Measurements from ENCODE around the gene GOLGA6B. TPM values are rescaled to one million over a fixed set of nuclear protein-coding genes. Genes with fewer than 3 reads are reported as not detected.

Gene GOLGA6B, protein sequence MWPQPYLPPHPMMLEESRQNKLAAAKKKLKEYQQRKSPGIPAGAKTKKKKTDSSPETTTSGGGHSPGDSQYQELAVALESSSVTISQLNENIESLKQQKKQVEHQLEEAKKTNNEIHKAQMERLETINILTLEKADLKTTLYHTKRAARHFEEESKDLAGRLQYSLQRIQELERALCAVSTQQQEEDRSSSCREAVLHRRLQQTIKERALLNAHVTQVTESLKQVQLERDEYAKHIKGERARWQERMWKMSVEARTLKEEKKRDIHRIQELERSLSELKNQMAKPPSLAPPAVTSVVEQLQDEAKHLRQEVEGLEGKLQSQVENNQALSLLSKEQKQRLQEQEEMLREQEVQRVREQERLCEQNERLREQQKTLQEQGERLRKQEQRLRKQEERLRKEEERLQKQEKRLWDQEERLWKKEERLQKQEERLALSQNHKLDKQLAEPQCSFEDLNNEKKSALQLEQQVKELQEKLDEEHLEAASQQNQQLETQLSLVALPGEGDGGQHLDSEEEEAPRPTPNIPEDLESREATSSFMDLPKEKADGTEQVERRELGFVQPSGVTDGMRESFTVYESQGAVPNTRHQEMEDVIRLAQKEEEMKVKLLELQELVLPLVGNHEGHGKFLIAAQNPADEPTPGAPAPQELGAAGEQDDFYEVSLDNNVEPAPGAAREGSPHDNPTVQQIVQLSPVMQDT
- 0.05 TPM in 1 of 5 replicates, not detected in the others for total RNA-seq (2022; extraction: Qiagen RNA extraction)

DNA sequence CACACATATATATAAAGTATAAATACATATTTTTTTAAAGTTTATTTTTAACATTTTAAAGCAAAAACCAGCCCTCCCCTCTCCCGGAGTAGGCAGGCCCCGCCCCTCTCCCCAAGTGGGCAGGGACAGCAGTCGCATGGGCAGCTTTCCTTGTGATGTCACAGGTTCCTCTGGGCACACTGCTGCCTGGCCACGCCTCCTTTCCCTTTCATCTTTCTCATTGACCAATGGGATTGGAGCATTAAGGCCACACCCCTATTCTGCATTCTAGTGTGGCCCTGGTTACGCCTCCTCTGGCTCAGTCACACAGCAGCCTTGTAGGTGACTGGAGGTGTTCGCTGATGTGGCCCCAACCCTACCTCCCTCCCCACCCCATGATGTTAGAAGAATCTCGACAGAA is at the start of gene GOLGA6B:
GOLGA6B (plus strand) TSS at position 301 of the 400 bp plus-strand sequence; CDS start at position 342, 41 bp downstream.

DNA sequence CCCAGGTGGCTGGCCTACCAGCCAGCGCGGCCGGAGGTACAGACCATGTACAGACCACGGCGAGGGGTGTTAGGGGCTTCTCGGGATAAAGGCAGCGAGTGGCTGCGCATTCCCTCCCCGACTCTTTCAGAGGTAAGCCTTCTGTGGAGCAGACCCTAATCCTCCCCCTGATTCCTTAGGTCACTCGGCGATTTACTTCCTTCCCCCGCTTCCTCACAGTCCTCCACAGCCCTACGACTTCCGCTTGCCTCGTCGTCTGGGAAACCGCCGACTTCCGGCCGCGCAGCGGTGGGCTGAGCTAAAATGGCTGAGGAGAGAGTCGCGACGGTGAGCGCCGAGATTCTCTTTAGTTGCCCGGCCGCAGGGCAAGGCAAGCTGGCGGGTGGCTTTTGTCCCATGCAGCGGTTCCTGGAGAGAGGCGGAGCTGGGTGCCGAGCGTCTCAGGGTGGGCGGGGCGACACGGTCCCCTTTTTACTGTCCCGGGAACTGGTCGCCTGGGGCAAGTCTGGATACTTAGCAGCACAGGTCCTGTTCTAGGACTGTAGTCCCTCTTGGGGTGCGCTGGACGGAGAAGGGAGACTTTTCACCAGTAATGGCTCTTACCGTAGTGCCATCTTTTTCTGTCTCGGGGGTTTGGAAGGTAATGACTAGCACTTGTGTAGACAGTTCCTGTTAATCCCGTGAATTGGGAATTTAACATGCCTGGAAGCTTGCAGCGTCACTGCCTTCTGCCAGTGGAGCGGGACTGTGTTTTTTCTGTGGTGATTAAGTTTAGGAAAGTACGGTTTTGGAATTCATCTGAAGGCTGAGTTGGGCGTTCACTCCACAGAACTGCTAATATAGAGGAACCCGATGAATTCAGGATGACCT is 31.7 kb downstream of the GOLGA6B start, which contains the start of the genes BBS4 and HIGD2B:
BBS4 (plus strand) TSS at position 283 of the 870 bp plus-strand sequence; CDS start at position 304, 21 bp downstream.
HIGD2B (minus strand) TSS at position 258 of the 870 bp plus-strand sequence. CDS start 9,808 bp downstream, outside the sequence.

Other genes with a start within 250 kb of the GOLGA6B start
- 49.4 to 79.7 TPM (median 74.9 TPM) in 5 replicates for gene ARIH1, start 180.4 kb upstream of the GOLGA6B start, total RNA-seq (2022; extraction: Qiagen RNA extraction)
- gene HIGD2B, start 31.5 kb downstream of the GOLGA6B start, total RNA-seq (2022; extraction: Qiagen RNA extraction) = not detected in 5 replicates
- gene BBS4, start 31.5 kb downstream of the GOLGA6B start, total RNA-seq (2022; extraction: Qiagen RNA extraction) = 15.1 to 18.1 TPM (median 18.1 TPM) in 5 replicates
- gene ADPGK, start 129.1 kb downstream of the GOLGA6B start, total RNA-seq (2022; extraction: Qiagen RNA extraction) = 74.5 to 79.8 TPM (median 78.5 TPM) in 5 replicates

Measured in A549 treated with CORT108297 at 1 μM for 4 hours (cell line).